K562 (cell line): Measurements from ENCODE around the gene TRIM26.

ENCODE experiments used
- ATF2 ChIP-seq: sonication (generic); formaldehyde crosslinking; IDR thresholded peaks from 2 replicates; pipeline ENCODE4 v1.8.1; 2022; ENCODE audit warnings: missing genetic modification reagents
- CBX3 ChIP-seq, 2 experiments: IDR thresholded peaks; 1 replicate in 1 of 2; 2 replicates in 1 of 2; pipeline ENCODE4 v1.6.1; 2012; ENCODE audit warnings: inconsistent platforms in 2 of 2, low read length in 2 of 2, borderline replicate concordance in 1 of 2, control low read depth in 1 of 2
- CTCF ChIP-seq, 3 experiments: IDR thresholded peaks in 2 of 3; conservative IDR thresholded peaks in 1 of 3; 2 replicates each; pipeline ENCODE4 v1.5.1; 2011 to 2012; ENCODE audit warnings: low read length in 3 of 3, mild to moderate bottlenecking in 3 of 3, control low read depth in 2 of 3, improper control_type of control experiment in 1 of 3, inconsistent platforms in 1 of 3, low read depth in 1 of 3, mixed read lengths in 1 of 3, moderate library complexity in 1 of 3; ENCODE audit not compliant: insufficient read depth in 2 of 3
- EP300 ChIP-seq: IDR thresholded peaks from 2 replicates; pipeline ENCODE4 v1.6.1; 2012; ENCODE audit warnings: low read length, improper control_type of control experiment
- POLR2A ChIP-seq: fragments of 450-650 bp; conservative IDR thresholded peaks from 2 replicates; pipeline ENCODE4 v1.6.1; 2016
- POLR2AphosphoS5 ChIP-seq: IDR thresholded peaks from 2 replicates; pipeline ENCODE4 v1.6.1; 2011; ENCODE audit warnings: mild to moderate bottlenecking, low read depth, low read length, moderate library complexity; ENCODE audit not compliant: control insufficient read depth, insufficient read depth
- RBFOX2 ChIP-seq: fragments of 200-400 bp; formaldehyde crosslinking; IDR thresholded peaks from 2 replicates; pipeline ENCODE4 v1.6.1; 2017; ENCODE audit warnings: low read depth, mild to moderate bottlenecking, low read length, moderate library complexity
- SP2 ChIP-seq: IDR thresholded peaks from 2 replicates; pipeline ENCODE4 v1.6.1; 2011; ENCODE audit warnings: mild to moderate bottlenecking, low read depth, low read length, moderate library complexity; ENCODE audit not compliant: poor library complexity, severe bottlenecking; ENCODE audit errors: extremely low read depth
- ZBTB11 ChIP-seq, 3 experiments: fragments of 200-800 bp in 1 of 3; fragments of 250-450 bp in 1 of 3; fragments of 450-650 bp in 1 of 3; sonication (Bioruptor Pico) in 1 of 3; sonication (Bioruptor generic) in 1 of 3; formaldehyde crosslinking in 1 of 3; IDR thresholded peaks; 2 replicates each; pipeline versions ENCODE4 v1.6.1 to v1.8.0; 2016 to 2022; ENCODE audit warnings: mild to moderate bottlenecking in 2 of 3, missing genetic modification characterization in 2 of 3, missing compliant biosample characterization in 1 of 3, moderate library complexity in 1 of 3
- ZBTB17 ChIP-seq: fragments of 450-650 bp; formaldehyde crosslinking; IDR thresholded peaks from 2 replicates; pipeline ENCODE4 v1.4.0; 2020; ENCODE audit warnings: mild to moderate bottlenecking
- ZFP1 ChIP-seq: fragments of 450-650 bp; formaldehyde crosslinking; IDR thresholded peaks from 2 replicates; pipeline ENCODE4 v1.4.0; 2020; ENCODE audit warnings: mild to moderate bottlenecking, mixed read lengths
- ZNF232 ChIP-seq: sonication (generic); formaldehyde crosslinking; IDR thresholded peaks from 2 replicates; pipeline ENCODE4 v1.8.0; 2022; ENCODE audit warnings: mild to moderate bottlenecking, missing genetic modification reagents
- ZNF274 ChIP-seq: IDR thresholded peaks from 2 replicates; pipeline ENCODE4 v1.6.1; 2011; ENCODE audit warnings: low read depth, mild to moderate bottlenecking, low read length, moderate library complexity, borderline replicate concordance

GRCh38 chr6:30152016-30152673, 61.1 kb downstream of the TRIM26 start:
- TF ChIP-seq ATF2 (CRISPR knock-in tag) (no peak), CTCF (IDR thresholded peaks at IDR 0.05 in 2 of 3, conservative IDR thresholded peaks at IDR 0.05 in 1 of 3; ENCODE audit: insufficient read depth in 2 of 3, low read depth in 1 of 3, low read length in 3 of 3) (no peak), ZFP1 (CRISPR knock-in tag) (no peak), ZBTB17 (CRISPR knock-in tag) (no peak), ZNF274 (no peak), POLR2AphosphoS5 (no peak), POLR2A (no peak), ZBTB11 (CRISPR knock-in tag; IDR thresholded peaks at IDR 0.05) (no peak), EP300 (no peak), SP2 (no peak), RBFOX2 (no peak), CBX3 (IDR thresholded peaks at IDR 0.05; ENCODE audit: borderline replicate concordance in 1 of 2, low read length in 2 of 2) (no peak), ZNF232 (CRISPR knock-in tag) (no peak)
